Mucosa of rectum (tissue), 2 donors: Measurements from ENCODE around the gene LRRC8C.

ENCODE experiments used
- H3K27ac ChIP-seq, 2 donors: one replicate each; pipeline ENCODE4 v1.7.0; 2013; ENCODE audit warnings: inconsistent platforms in 2 of 2, low read depth in 2 of 2, low read length in 2 of 2
- H3K27me3 ChIP-seq, 2 donors: one replicate each; pipeline ENCODE4 v1.7.0; 2013; ENCODE audit warnings: low read length in 2 of 2; ENCODE audit not compliant: control insufficient read depth in 2 of 2, insufficient read depth in 2 of 2
- H3K36me3 ChIP-seq, 2 donors: one replicate each; pipeline ENCODE4 v1.7.0; 2013; ENCODE audit warnings: low read length in 2 of 2; ENCODE audit not compliant: control insufficient read depth in 2 of 2, insufficient read depth in 2 of 2
- H3K4me1 ChIP-seq, 2 donors: one replicate each; pipeline ENCODE4 v1.7.0; 2013; ENCODE audit warnings: low read length in 2 of 2, mild to moderate bottlenecking in 1 of 2; ENCODE audit not compliant: control insufficient read depth in 2 of 2, insufficient read depth in 2 of 2
- H3K4me3 ChIP-seq, 2 donors: one replicate each; pipeline ENCODE4 v1.7.0; 2013; ENCODE audit warnings: low read length in 2 of 2
- H3K9ac ChIP-seq, 2 donors: one replicate each; pipeline ENCODE4 v1.7.0; 2013; ENCODE audit warnings: low read length in 2 of 2, low read depth in 1 of 2, mild to moderate bottlenecking in 1 of 2
- H3K9me3 ChIP-seq, 2 donors: one replicate each; pipeline ENCODE4 v1.7.0; 2013; ENCODE audit warnings: low read length in 2 of 2; ENCODE audit not compliant: control insufficient read depth in 2 of 2
- donor health status: healthy.
- donor health status: Normal muscosa, but diverticular disease.

LRRC8C gene

GRCh38 chr1:89598450-89599331 is 34.2 kb upstream of the LRRC8C start:
- no peak overlapping the region for H3K27ac ChIP-seq
- H3K4me1 ChIP-seq: no peaks in the 10 kb centered on the region
- no peak overlapping the region for H3K9ac ChIP-seq
- no peaks in the 10 kb centered on the region for H3K36me3 ChIP-seq
- H3K4me3 ChIP-seq: no peak overlapping the region
- H3K27me3 ChIP-seq: no peaks in the 10 kb centered on the region
- no peaks in the 10 kb centered on the region for H3K9me3 ChIP-seq

- Histone ChIP-seq H3K4me3 (no peak overlapping the region), H3K27ac (no peak overlapping the region), H3K27me3 (no peaks in the 10 kb centered on the region), H3K36me3 (no peaks in the 10 kb centered on the region), H3K4me1 (no peaks in the 10 kb centered on the region), H3K9ac (no peak overlapping the region), H3K9me3 (no peaks in the 10 kb centered on the region)
Measured at GRCh38 chr1:89599332-89599630, 33.6 kb upstream of the LRRC8C start.

- no peak overlapping the region for H3K9ac ChIP-seq
- H3K27ac ChIP-seq: no peak overlapping the region
- no peak overlapping the region for H3K4me3 ChIP-seq
- no peaks in the 10 kb centered on the region for H3K27me3 ChIP-seq
- H3K4me1 ChIP-seq: no peaks in the 10 kb centered on the region
- H3K9me3 ChIP-seq: no peaks in the 10 kb centered on the region
- no peaks in the 10 kb centered on the region for H3K36me3 ChIP-seq
Measured at GRCh38 chr1:89600451-89601224, 32.3 kb upstream of the LRRC8C start.

- no peak overlapping the region for H3K4me3 ChIP-seq
- no peak overlapping the region for H3K27ac ChIP-seq
- no peaks in the 10 kb centered on the region for H3K9me3 ChIP-seq
- H3K36me3 ChIP-seq: no peaks in the 10 kb centered on the region
- H3K27me3 ChIP-seq: no peaks in the 10 kb centered on the region
- H3K4me1 ChIP-seq: no peaks in the 10 kb centered on the region
- no peak overlapping the region for H3K9ac ChIP-seq
Measured at GRCh38 chr1:89602871-89603404, 30.0 kb upstream of the LRRC8C start.

- H3K27me3 ChIP-seq: no peaks in the 10 kb centered on the region
- H3K27ac ChIP-seq: no peak overlapping the region
- no peaks in the 10 kb centered on the region for H3K9me3 ChIP-seq
- no peak overlapping the region for H3K9ac ChIP-seq
- H3K36me3 ChIP-seq: no peaks in the 10 kb centered on the region
- no peak overlapping the region for H3K4me3 ChIP-seq
- no peaks in the 10 kb centered on the region for H3K4me1 ChIP-seq
Measured at GRCh38 chr1:89603651-89604413, 29.1 kb upstream of the LRRC8C start.

- Histone ChIP-seq H3K27me3 (no peaks in the 10 kb centered on the region), H3K9ac (no peak overlapping the region), H3K9me3 (no peaks in the 10 kb centered on the region), H3K36me3 (no peaks in the 10 kb centered on the region), H3K4me3 (no peak overlapping the region), H3K27ac (no peak overlapping the region), H3K4me1 (no peaks in the 10 kb centered on the region)
Measured at GRCh38 chr1:89604414-89604735, 28.5 kb upstream of the LRRC8C start.

GRCh38 chr1:89605692-89606091 is 27.2 kb upstream of the LRRC8C start:
- H3K27me3 ChIP-seq: no peaks in the 10 kb centered on the region
- H3K36me3 ChIP-seq: no peaks in the 10 kb centered on the region
- H3K4me1 ChIP-seq: peaks cover 0 to 5% of the 10 kb centered on the region in 2 donors
- no peak overlapping the region for H3K27ac ChIP-seq
- no peak overlapping the region for H3K9ac ChIP-seq
- H3K4me3 ChIP-seq: no peak overlapping the region
- H3K9me3 ChIP-seq: no peaks in the 10 kb centered on the region

DNA sequence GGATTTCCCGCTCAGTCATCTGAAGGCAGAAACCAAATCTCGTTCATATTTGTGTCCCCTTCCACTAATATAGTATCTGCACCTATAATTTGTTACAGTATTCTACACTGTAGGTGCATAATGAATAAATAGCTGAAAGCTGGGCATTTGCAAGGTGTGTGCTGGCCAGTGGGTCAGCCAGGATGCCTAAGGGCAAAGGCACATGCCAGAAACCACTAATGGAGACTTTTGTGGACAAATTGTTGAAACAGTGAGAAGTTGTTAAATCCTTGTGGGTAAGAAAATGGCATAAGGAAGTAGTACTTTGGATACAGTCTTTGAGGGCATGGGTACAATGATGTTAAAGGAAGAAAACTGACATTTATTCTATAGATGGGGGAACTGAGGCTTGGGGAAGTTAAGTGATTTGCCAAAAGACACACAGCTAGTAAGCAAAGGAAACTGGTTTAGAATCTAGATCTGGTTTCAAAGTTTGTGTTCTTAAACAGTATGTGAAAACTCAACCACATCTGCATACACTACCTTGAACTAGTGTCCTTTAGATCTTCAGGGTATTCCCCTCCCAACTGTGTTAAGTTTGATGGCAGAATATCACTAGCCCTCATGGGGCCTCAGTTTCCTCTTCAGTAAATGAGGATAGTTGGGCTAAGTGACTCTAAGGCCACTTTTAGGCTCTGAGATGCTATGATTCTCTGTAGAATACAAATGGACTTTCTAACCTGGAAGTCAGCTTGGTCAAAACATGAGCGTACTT is 26.5 kb upstream of the LRRC8C start:
- H3K36me3 ChIP-seq: no peaks in the 10 kb centered on the region
- H3K27me3 ChIP-seq: no peaks in the 10 kb centered on the region
- no peak overlapping the region for H3K27ac ChIP-seq
- no peak overlapping the region for H3K4me3 ChIP-seq
- peaks cover 0 to 5% of the 10 kb centered on the region in 2 donors for H3K4me1 ChIP-seq
- no peaks in the 10 kb centered on the region for H3K9me3 ChIP-seq
- no peak overlapping the region for H3K9ac ChIP-seq

- Histone ChIP-seq H3K4me3 (no peak overlapping the region), H3K36me3 (no peaks in the 10 kb centered on the region), H3K27ac (no peak overlapping the region), H3K27me3 (no peaks in the 10 kb centered on the region), H3K9me3 (no peaks in the 10 kb centered on the region), H3K4me1 (peaks cover 0 to 5% of the 10 kb centered on the region in 2 donors), H3K9ac (no peak overlapping the region)
Measured at GRCh38 chr1:89607156-89607555, 25.8 kb upstream of the LRRC8C start.
